Measurements from ENCODE around the gene ALDH5A1.

ALDH5A1 gene

GRCh38 chr6:24477070-24477469, 17.7 kb upstream of the ALDH5A1 start (continued):
- TF ChIP-seq BCL6B (tag by site-specific recombination; IDR thresholded peaks at IDR 0.05), result no peak
- TF ChIP-seq ZSCAN4 (tag by site-specific recombination; IDR thresholded peaks at IDR 0.05), result no peak
- no peak for TF ChIP-seq ZNF19 (tag by site-specific recombination; IDR thresholded peaks at IDR 0.05; ENCODE audit: low read depth)
- TF ChIP-seq TRIM28 (IDR thresholded peaks at IDR 0.05; ENCODE audit: borderline replicate concordance, low read length), result no peak
- TF ChIP-seq ZBTB48 (tag by site-specific recombination; IDR thresholded peaks at IDR 0.05), result no peak
- TF ChIP-seq ZNF416 (tag by site-specific recombination; IDR thresholded peaks at IDR 0.05), result no peak
- no peak for TF ChIP-seq ZIC2 (tag by site-specific recombination; IDR thresholded peaks at IDR 0.05)
- TF ChIP-seq OSR2 (tag by site-specific recombination; IDR thresholded peaks at IDR 0.05), result no peak
- no peak for TF ChIP-seq ZNF544 (tag by site-specific recombination; IDR thresholded peaks at IDR 0.05)
- no peak for TF ChIP-seq ZNF600 (tag by site-specific recombination; IDR thresholded peaks at IDR 0.05)
- no peak for TF ChIP-seq ZNF140 (tag by site-specific recombination; IDR thresholded peaks at IDR 0.05)
- no peak for TF ChIP-seq ZNF529 (tag by site-specific recombination; IDR thresholded peaks at IDR 0.05; ENCODE audit: insufficient replicate concordance)
- no peak for TF ChIP-seq ZNF843 (tag by site-specific recombination; IDR thresholded peaks at IDR 0.05)
- TF ChIP-seq PRDM1 (tag by site-specific recombination; IDR thresholded peaks at IDR 0.05), result no peak

- no peak overlapping the region for H3K4me3 ChIP-seq (ENCODE audit: low read depth, low read length)
- H3K27ac ChIP-seq (ENCODE audit: extremely low read depth, low read depth, low read length), result no peak overlapping the region
- no peaks in the 10 kb centered on the region for H3K9me3 ChIP-seq (ENCODE audit: control insufficient read depth, insufficient read depth, low read depth, low read length)
- no peaks in the 10 kb centered on the region for H3K36me3 ChIP-seq (ENCODE audit: control insufficient read depth in 2 of 2, insufficient read depth in 1 of 2, low read length in 2 of 2)
- TF ChIP-seq ZFP69B (tag by site-specific recombination; IDR thresholded peaks at IDR 0.05) (no peak), ZNF398 (tag by site-specific recombination; IDR thresholded peaks at IDR 0.05) (no peak), SP3 (tag by site-specific recombination; IDR thresholded peaks at IDR 0.05) (no peak), ZNF112 (tag by site-specific recombination; IDR thresholded peaks at IDR 0.05) (no peak), TRIM28 (IDR thresholded peaks at IDR 0.05; ENCODE audit: borderline replicate concordance, low read length) (no peak), ZNF391 (tag by site-specific recombination; IDR thresholded peaks at IDR 0.05; ENCODE audit: borderline replicate concordance, low read depth) (no peak), MYNN (tag by site-specific recombination; IDR thresholded peaks at IDR 0.05; ENCODE audit: borderline replicate concordance) (no peak)
- ChIA-PET CTCF (interaction anchor here (0.7 to 1.9 kb wide), 6 partner anchors 10 to 592 kb away, joined by 3 to 7 read pairs (median 3); partner anchors contain the start of gene ALDH5A1), POLR2A (no interaction called here)
- no peaks in the 10 kb centered on the region for H3K4me1 ChIP-seq (ENCODE audit: control insufficient read depth, insufficient read depth, low read length)
These were observed 15.9 kb upstream of the ALDH5A1 start for GRCh38 chr6:24478903-24479302.

- no peaks in the 10 kb centered on the region for H3K4me1 ChIP-seq (ENCODE audit: control insufficient read depth, insufficient read depth, low read length)
- H3K27ac ChIP-seq (ENCODE audit: extremely low read depth, low read depth, low read length), result no peak overlapping the region
- H3K36me3 ChIP-seq (ENCODE audit: control insufficient read depth in 2 of 2, insufficient read depth in 1 of 2, low read length in 2 of 2), result no peaks in the 10 kb centered on the region
- ChIA-PET CTCF (no interaction called here), POLR2A (no interaction called here)
- no peak overlapping the region for H3K4me3 ChIP-seq (ENCODE audit: low read depth, low read length)
- H3K9me3 ChIP-seq (ENCODE audit: control insufficient read depth, insufficient read depth, low read depth, low read length), result no peaks in the 10 kb centered on the region
- TF ChIP-seq ZNF302 (tag by site-specific recombination; IDR thresholded peaks at IDR 0.05; ENCODE audit: low read depth) (no peak), ZNF133 (tag by site-specific recombination; IDR thresholded peaks at IDR 0.05) (no peak), ZNF26 (tag by site-specific recombination; IDR thresholded peaks at IDR 0.05) (no peak), ZNF704 (tag by site-specific recombination; IDR thresholded peaks at IDR 0.05) (no peak), ZNF777 (tag by site-specific recombination; IDR thresholded peaks at IDR 0.05; ENCODE audit: borderline replicate concordance) (no peak), ZNF211 (tag by site-specific recombination; IDR thresholded peaks at IDR 0.05; ENCODE audit: low read depth) (no peak), AEBP2 (tag by site-specific recombination; IDR thresholded peaks at IDR 0.05; ENCODE audit: borderline replicate concordance) (no peak), ZNF747 (tag by site-specific recombination; IDR thresholded peaks at IDR 0.05) (no peak)
These were observed 14.1 kb upstream of the ALDH5A1 start for GRCh38 chr6:24480705-24481104.

All from HEK293 (cell line).